ENCODE results near the gene PSMB3. TPM values are rescaled to one million over a fixed set of nuclear protein-coding genes. Genes with fewer than 3 reads are reported as not detected.
A peak's percentile ranks its signal among the peaks of the same experiment; 100 is the strongest.

PSMB3 gene
- total and polyA plus RNA-seq, 9 of the 15 experiments (the other 6 are each of a cell fraction or from before 2014, with no cell fraction given) = 460 to 2,775 (median 574) TPM

GRCh38 chr17:38730526-38731379 lies 21.8 kb upstream of the PSMB3 start (continued):
- TF ChIP-seq CBX5 (IDR thresholded peaks at IDR 0.05; ENCODE audit: borderline replicate concordance, low read depth) (no peak), ZBTB40 (IDR thresholded peaks at IDR 0.05) (peak; percentile 63), ZBTB40 (CRISPR knock-in tag; IDR thresholded peaks at IDR 0.05) (no peak), MCM2 (IDR thresholded peaks at IDR 0.05; ENCODE audit: low read depth) (no peak), ZNF639 (CRISPR knock-in tag; conservative IDR thresholded peaks at IDR 0.05 in 1 of 2, IDR thresholded peaks at IDR 0.05 in 1 of 2) (no peak; a peak in 1 of 4 replicates), ZBTB2 (IDR thresholded peaks at IDR 0.05) (peak; percentile 63; the same call in 1 of the 2 replicates), PATZ1 (CRISPR knock-in tag; IDR thresholded peaks at IDR 0.05; ENCODE audit: borderline replicate concordance) (no peak), ELF4 (CRISPR knock-in tag; IDR thresholded peaks at IDR 0.05) (no peak), HDAC2 (IDR thresholded peaks at IDR 0.05) (peak; percentile 52; the same call in 1 of the 2 replicates), TOE1 (IDR thresholded peaks at IDR 0.05; ENCODE audit: borderline replicate concordance) (peak; percentile 66; the same call in 1 of the 2 replicates), TOE1 (CRISPR knock-in tag; IDR thresholded peaks at IDR 0.05; ENCODE audit: borderline replicate concordance, low read depth) (no peak), HDAC1 (IDR thresholded peaks at IDR 0.05) (peak in 1 of 2 experiments; percentile 85; a peak in 2 of 4 replicates)

All from K562 (cell line).